CD4-positive, alpha-beta T cell (primary cell): ENCODE data around the gene BLM. TPM values are rescaled to one million over a fixed set of nuclear protein-coding genes. Genes with fewer than 3 reads are reported as not detected.
"Not testable (repeated sequence)": the region's sequence is repeated elsewhere in the genome, so short reads cannot be mapped to it uniquely, and the experiment has no call there.

Experiments
- ATAC-seq: fragments of 200-7000 bp; cut with Tn5 transposase; one replicate; pipeline ENCODE4 v1.10.0; 2022; ENCODE audit warnings: mild to moderate bottlenecking; ENCODE audit not compliant: poor library complexity
- CTCF ChIA-PET: fragments of 350-600 bp; sonication (Branson Sonifier 250); formaldehyde crosslinking; loops from one replicate; lab custom pipeline; 2021; ENCODE audit warnings: antibody characterized with exemption, inconsistent platforms; lab: Charles Lee
- POLR2A ChIA-PET: fragments of 350-600 bp; sonication (Branson Sonifier 250); formaldehyde crosslinking; loops from one replicate; lab custom pipeline; 2021; ENCODE audit warnings: antibody characterized with exemption, inconsistent platforms; lab: Charles Lee
- DNase-seq, 14 experiments: peaks; one replicate each; pipeline ENCODE4 v3.0.0-alpha.2; 2013 to 2020; ENCODE audit warnings: mixed read lengths in 2 of 14
- H3K27ac ChIP-seq, 2 donors: one replicate each; pipeline versions ENCODE4 v1.5.1 to v1.7.0; 2013; ENCODE audit warnings: low read length in 2 of 2, low read depth in 1 of 2, mild to moderate bottlenecking in 1 of 2
- H3K27me3 ChIP-seq, 2 experiments: 1 replicate in 1 of 2; 2 replicates in 1 of 2; pipeline versions ENCODE4 v1.6.1 to v1.7.0; 2013; ENCODE audit warnings: low read length in 2 of 2, control low read depth in 1 of 2, mild to moderate bottlenecking in 1 of 2, moderate library complexity in 1 of 2; ENCODE audit not compliant: insufficient read depth in 2 of 2, control insufficient read depth in 1 of 2
- H3K36me3 ChIP-seq: one replicate; pipeline ENCODE4 v1.6.1; 2013; ENCODE audit warnings: low read length, control low read depth; ENCODE audit not compliant: insufficient read depth
- H3K4me1 ChIP-seq: one replicate; pipeline ENCODE4 v1.6.1; 2013; ENCODE audit warnings: low read length, control low read depth; ENCODE audit not compliant: insufficient read depth
- H3K4me3 ChIP-seq: one replicate; pipeline ENCODE4 v1.5.1; 2013; ENCODE audit warnings: mild to moderate bottlenecking, low read length, moderate library complexity
- H3K9me3 ChIP-seq, 2 experiments: 1 replicate in 1 of 2; 2 replicates in 1 of 2; pipeline versions ENCODE4 v1.6.1 to v1.7.0; 2013; ENCODE audit warnings: low read length in 2 of 2, mild to moderate bottlenecking in 2 of 2, control low read depth in 1 of 2, moderate library complexity in 1 of 2; ENCODE audit not compliant: control insufficient read depth in 1 of 2, insufficient read depth in 1 of 2
- H3K27ac Mint-ChIP-seq: one replicate; pipeline ENCODE4 v1.8.0; 2020; ENCODE audit warnings: mixed read lengths
- H3K27me3 Mint-ChIP-seq: one replicate; pipeline ENCODE4 v1.8.0; 2021; ENCODE audit warnings: mixed read lengths
- H3K36me3 Mint-ChIP-seq: one replicate; pipeline ENCODE4 v1.8.0; 2021; ENCODE audit warnings: low read depth, mixed read lengths
- H3K4me1 Mint-ChIP-seq: one replicate; pipeline ENCODE4 v1.8.0; 2021; ENCODE audit warnings: low read depth, mixed read lengths
- H3K4me3 Mint-ChIP-seq: one replicate; pipeline ENCODE4 v1.8.0; 2020; ENCODE audit warnings: mild to moderate bottlenecking, mixed read lengths
- H3K9me3 Mint-ChIP-seq: one replicate; pipeline ENCODE4 v1.8.0; 2020; ENCODE audit warnings: mixed read lengths
- intact Hi-C, 2 experiments: fragments of 100-400 bp; cut with DNase I in 1 of 2; cut with micrococcal nuclease in 1 of 2; formaldehyde crosslinking; loops; one replicate each; pipeline versions ENCODE4 v1.15.1 to v1.9.0; 2023 to 2025; cut with DNase I, micrococcal nuclease
- total RNA-seq, 174 experiments: library from RNA in 2 of 174; stranded (reverse) in 2 of 174; gene quantifications; one replicate each; pipeline ENCODE4 v1.2.3 and lab custom pipeline; 2021 to 2026
- TF ChIP-seq, protein P1 (sequence below): fragments of 200-600 bp; IDR thresholded peaks from one replicate; pipeline ENCODE4 v1.8.0; 2022; ENCODE audit warnings: antibody characterized with exemption, mild to moderate bottlenecking

The BLM gene
- total RNA-seq, 2 experiments from 2014 or later, result 1.6 to 1.8 TPM

DNA sequence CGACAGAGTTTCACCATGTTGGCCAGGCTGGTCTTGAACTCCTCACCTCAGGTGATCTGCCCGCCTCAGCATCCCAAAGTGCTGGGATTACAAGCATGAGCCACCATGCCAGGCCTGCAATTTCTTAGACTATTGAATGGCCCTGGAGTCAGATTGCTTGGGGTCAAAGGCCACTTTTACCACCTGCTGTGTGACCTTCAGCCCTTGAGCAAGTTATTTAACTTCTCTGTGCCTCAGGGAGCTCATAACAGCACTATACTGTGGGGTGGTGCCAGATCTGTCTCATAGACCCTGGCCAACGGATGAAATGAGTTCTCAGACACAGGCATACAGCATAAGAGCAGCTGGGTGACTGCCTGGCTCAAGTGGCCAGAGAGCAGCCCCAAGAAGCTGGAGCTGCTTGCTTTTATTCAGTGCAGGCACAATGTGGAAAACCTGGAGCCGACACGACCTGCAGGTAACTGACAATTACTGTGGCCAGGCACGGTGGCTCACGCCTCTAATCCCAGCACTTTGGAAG, 106.4 kb downstream of the BLM start:
- Mint-ChIP-seq H3K27ac (no peak overlapping the region), H3K9me3 (no peaks in the 10 kb centered on the region), H3K27me3 (no peaks in the 10 kb centered on the region), H3K4me1 (no peaks in the 10 kb centered on the region), H3K36me3 (no peaks in the 10 kb centered on the region), H3K4me3 (no peak overlapping the region)
- H3K27me3 ChIP-seq, result no peaks in the 10 kb centered on the region
- no peak overlapping the region for H3K27ac ChIP-seq
- CTCF ChIA-PET, result no interaction called here
- intact Hi-C loops, result no loop called here
- H3K4me3 ChIP-seq, result no peak overlapping the region
- POLR2A ChIA-PET, result no interaction called here
- TF ChIP-seq, protein P1, sequence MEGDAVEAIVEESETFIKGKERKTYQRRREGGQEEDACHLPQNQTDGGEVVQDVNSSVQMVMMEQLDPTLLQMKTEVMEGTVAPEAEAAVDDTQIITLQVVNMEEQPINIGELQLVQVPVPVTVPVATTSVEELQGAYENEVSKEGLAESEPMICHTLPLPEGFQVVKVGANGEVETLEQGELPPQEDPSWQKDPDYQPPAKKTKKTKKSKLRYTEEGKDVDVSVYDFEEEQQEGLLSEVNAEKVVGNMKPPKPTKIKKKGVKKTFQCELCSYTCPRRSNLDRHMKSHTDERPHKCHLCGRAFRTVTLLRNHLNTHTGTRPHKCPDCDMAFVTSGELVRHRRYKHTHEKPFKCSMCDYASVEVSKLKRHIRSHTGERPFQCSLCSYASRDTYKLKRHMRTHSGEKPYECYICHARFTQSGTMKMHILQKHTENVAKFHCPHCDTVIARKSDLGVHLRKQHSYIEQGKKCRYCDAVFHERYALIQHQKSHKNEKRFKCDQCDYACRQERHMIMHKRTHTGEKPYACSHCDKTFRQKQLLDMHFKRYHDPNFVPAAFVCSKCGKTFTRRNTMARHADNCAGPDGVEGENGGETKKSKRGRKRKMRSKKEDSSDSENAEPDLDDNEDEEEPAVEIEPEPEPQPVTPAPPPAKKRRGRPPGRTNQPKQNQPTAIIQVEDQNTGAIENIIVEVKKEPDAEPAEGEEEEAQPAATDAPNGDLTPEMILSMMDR, result no peak
- no peaks in the 10 kb centered on the region for H3K9me3 ChIP-seq
- ATAC-seq (no peak), DNase-seq (no peak)
- no peaks in the 10 kb centered on the region for H3K36me3 ChIP-seq
- H3K4me1 ChIP-seq, result peaks cover 12% of the 10 kb centered on the region

DNA sequence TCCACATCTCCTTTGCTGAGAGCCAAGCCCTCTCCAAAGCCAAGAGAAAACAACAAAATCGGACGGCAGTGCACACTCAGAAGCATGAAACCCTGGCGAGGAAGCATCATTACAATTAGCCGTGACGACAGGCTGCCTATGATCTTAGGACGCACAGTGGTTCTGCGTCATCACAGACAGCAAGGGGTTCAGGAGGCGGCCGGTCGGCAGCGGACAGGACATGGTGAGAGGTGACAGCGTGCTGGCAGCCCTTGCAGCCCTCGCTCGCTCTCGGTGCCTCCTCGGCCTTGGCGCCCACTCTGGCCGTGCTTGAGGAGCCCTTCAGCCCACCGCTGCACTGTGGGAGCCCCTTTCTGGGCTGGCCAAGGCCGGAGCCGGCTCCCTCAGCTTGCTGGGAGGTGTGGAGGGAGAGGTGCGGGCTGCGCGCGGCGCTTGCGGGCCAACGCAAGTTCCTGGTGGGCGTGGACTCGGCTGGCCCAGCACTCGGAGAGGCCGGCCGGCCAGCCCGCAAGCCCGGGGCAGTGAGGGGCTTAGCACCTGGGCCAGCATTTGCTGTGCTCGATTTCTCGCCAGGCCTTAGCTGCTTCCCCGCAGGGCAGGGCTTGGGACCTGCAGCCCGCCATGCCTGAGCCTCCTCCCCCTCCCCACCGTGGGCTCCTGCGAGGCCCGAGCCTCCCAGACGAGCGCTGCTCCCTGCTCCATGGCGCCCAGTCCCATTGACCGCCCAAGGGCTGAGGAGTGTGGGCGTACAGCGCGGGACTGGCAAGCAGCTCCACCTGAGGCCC, 108.2 kb downstream of the BLM start:
- CTCF ChIA-PET, H3K9me3 ChIP-seq, H3K9me3 Mint-ChIP-seq, H3K36me3 Mint-ChIP-seq, DNase-seq, H3K4me3 Mint-ChIP-seq, H3K27ac ChIP-seq, H3K27ac Mint-ChIP-seq, POLR2A ChIA-PET, H3K27me3 Mint-ChIP-seq, intact Hi-C loops, H3K27me3 ChIP-seq, ATAC-seq, H3K4me3 ChIP-seq, H3K36me3 ChIP-seq: not testable (repeated sequence)
- H3K4me1 Mint-ChIP-seq, result peaks cover 12% of the 10 kb centered on the region
- peaks cover 10% of the 10 kb centered on the region for H3K4me1 ChIP-seq

DNA sequence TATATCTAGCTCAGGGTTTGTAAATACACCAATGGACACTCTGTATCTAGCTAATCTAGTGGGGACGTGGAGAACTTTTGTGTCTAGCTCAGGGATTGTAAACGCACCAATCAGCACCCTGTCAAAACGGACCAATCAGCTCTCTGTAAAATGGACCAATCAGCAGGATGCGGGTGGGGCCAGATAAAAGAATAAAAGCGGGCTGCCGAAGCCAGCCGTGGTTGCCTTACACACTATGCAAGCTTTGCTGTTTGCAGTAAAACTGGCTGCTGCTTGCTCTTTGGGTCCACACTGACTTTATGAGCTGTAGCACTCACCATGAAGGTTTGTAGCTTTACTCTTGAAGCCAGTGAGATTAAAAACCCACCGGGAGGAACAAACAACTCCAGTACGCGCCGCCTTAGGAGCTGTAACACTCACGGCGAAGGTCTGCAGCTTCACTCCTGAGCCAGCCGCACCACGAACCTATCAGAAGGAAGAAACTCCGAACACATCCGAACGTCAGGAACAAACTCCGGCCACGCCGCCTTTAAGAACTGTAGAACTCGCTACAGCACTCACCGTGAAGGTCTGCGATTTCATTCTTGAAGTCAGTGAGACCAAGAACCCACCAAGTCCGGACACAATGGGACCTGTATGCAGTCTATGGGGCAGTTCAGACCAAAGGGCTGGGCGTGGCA, 109.2 kb downstream of the BLM start:
- H3K9me3 Mint-ChIP-seq, H3K36me3 Mint-ChIP-seq, H3K27ac Mint-ChIP-seq, H3K9me3 ChIP-seq, intact Hi-C loops, POLR2A ChIA-PET, H3K27ac ChIP-seq, H3K27me3 Mint-ChIP-seq, DNase-seq, H3K36me3 ChIP-seq, CTCF ChIA-PET, H3K4me3 Mint-ChIP-seq, H3K4me3 ChIP-seq, ATAC-seq, H3K27me3 ChIP-seq: not testable (repeated sequence)
- H3K4me1 ChIP-seq, result peaks cover 14% of the 10 kb centered on the region
- H3K4me1 Mint-ChIP-seq, result peaks cover 20% of the 10 kb centered on the region

DNA sequence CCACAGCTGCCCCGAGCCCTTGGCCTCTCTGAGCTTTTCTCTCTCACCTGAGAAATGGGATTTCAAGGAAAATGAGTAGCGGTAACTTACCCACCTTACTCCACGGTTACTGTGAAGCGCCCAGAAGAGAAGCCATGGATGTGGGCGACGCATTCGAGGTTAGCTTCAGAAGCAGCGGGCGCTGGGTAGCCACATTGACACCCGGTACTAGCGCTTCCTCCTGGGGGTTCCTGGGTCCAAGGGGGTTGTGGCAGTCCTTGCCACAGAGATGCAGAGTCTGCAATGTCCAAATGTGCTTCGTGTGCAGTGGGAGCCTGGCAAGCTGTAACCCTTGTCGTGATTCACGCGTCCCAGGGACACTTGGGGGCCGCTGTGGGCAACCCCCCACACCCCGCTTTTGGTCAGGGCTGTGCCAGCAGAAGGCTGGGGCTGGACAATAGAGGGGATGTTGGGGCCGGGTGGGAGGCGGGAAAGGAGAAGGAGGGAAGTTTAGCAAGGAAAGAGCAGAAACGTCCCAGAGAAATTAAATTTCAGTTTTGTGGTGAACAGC, 109.8 kb downstream of the BLM start:
- Mint-ChIP-seq H3K27ac (no peak overlapping the region), H3K4me1 (peaks cover 20% of the 10 kb centered on the region), H3K36me3 (no peaks in the 10 kb centered on the region), H3K9me3 (no peaks in the 10 kb centered on the region), H3K27me3 (no peaks in the 10 kb centered on the region), H3K4me3 (no peak overlapping the region)
- ChIA-PET POLR2A (no interaction called here), CTCF (no interaction called here)
- Histone ChIP-seq H3K9me3 (no peaks in the 10 kb centered on the region), H3K4me3 (no peak overlapping the region), H3K36me3 (no peaks in the 10 kb centered on the region), H3K27me3 (no peaks in the 10 kb centered on the region), H3K27ac (no peak overlapping the region), H3K4me1 (peaks cover 14% of the 10 kb centered on the region)
- DNase-seq, result no peak
- ATAC-seq, result no peak
- TF ChIP-seq, protein P1, result no peak
- intact Hi-C loops, result no loop called here
